HG02981 (cell line): ENCODE measurements around the gene KIAA0513.
A peak's percentile ranks its signal among the peaks of the same experiment; 100 is the strongest.

Source experiments
- ATAC-seq: cut with Tn5 transposase; IDR thresholded peaks from one replicate; pipeline ENCODE4 v1.9.1; 2021; ENCODE audit warnings: mild to moderate bottlenecking, moderate library complexity; ENCODE audit not compliant: unreplicated experiment

Gene KIAA0513

GRCh38 chr16:85003725-85004586 is 23.6 kb upstream of the KIAA0513 start:
- ATAC-seq = no peak

GRCh38 chr16:85004587-85005205 is 22.9 kb upstream of the KIAA0513 start:
- ATAC-seq = no peak

GRCh38 chr16:85005285-85006069 is 22.1 kb upstream of the KIAA0513 start:
- no peak for ATAC-seq

GRCh38 chr16:85006639-85007038 is 21.0 kb upstream of the KIAA0513 start:
- ATAC-seq = no peak

GRCh38 chr16:85007496-85008214 is 19.9 kb upstream of the KIAA0513 start:
- no peak for ATAC-seq

- ATAC-seq = no peak
These were observed 19.3 kb upstream of the KIAA0513 start for GRCh38 chr16:85008271-85008670.

- ATAC-seq = no peak
These were observed 17.1 kb upstream of the KIAA0513 start for GRCh38 chr16:85010446-85010930.

GRCh38 chr16:85010931-85011845 is 16.4 kb upstream of the KIAA0513 start, which contains the start of gene ZDHHC7:
TSS of gene ZDHHC7 (minus strand) at chr16:85011535. CDS start at chr16:84990618, 20,917 bp downstream.
- ATAC-seq = peak; percentile 90

GRCh38 chr16:85011846-85012284 is 15.7 kb upstream of the KIAA0513 start:
- ATAC-seq = no peak

- no peak for ATAC-seq
These were observed 13.3 kb upstream of the KIAA0513 start for GRCh38 chr16:85014311-85014710.

- no peak for ATAC-seq
These were observed 12.0 kb upstream of the KIAA0513 start for GRCh38 chr16:85015481-85016187.

- ATAC-seq = peak; percentile 59
These were observed 10.4 kb upstream of the KIAA0513 start for GRCh38 chr16:85017151-85017550.

- ATAC-seq = no peak
These were observed 10.0 kb upstream of the KIAA0513 start for GRCh38 chr16:85017633-85018032.

GRCh38 chr16:85018529-85019236 is 8.9 kb upstream of the KIAA0513 start:
- no peak for ATAC-seq

GRCh38 chr16:85019659-85020245 is 7.8 kb upstream of the KIAA0513 start:
- ATAC-seq = no peak

- ATAC-seq = no peak
These were observed 1.6 kb upstream of the KIAA0513 start for GRCh38 chr16:85025781-85026653.

GRCh38 chr16:85026703-85027102 is 892 bp upstream of the KIAA0513 start:
- ATAC-seq = no peak
